Body of pancreas (tissue), 4 donors: ENCODE measurements around the gene SLC22A17.

Experiments used
- POLR2A ChIP-seq, 3 donors: fragments of 450-650 bp; IDR thresholded peaks; one replicate each; pipeline ENCODE4 v1.6.1; 2016; ENCODE audit warnings: antibody characterized with exemption in 3 of 3, mild to moderate bottlenecking in 2 of 3
- TF ChIP-seq, protein P1 (sequence below), 7 experiments: fragments of 450-650 bp in 4 of 7; fragments of 200-600 bp in 3 of 7; sonication (generic) in 3 of 7; IDR thresholded peaks; one replicate each; pipeline ENCODE4 v1.5.1; 2016 to 2019; ENCODE audit warnings: antibody characterized with exemption in 7 of 7

DNA sequence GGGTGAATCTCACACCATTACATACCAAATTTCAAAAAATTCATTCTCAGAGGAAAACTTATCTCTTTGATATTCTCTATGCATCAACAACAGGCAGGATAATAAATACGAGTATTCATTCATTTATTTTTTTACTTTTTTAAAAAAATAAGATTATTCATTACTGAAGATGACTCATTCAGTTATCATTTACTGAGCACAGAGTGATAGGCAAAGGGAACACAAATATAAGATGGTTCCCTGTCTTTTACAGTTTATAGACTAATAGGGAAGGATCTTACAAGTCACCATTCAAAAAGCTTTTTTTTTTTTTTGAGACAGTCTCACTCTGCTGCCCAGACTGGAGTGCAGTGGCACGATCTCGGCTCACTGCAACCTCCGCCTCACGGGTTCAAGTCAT is 36.4 kb downstream of the SLC22A17 start:
- TF ChIP-seq, protein P1, sequence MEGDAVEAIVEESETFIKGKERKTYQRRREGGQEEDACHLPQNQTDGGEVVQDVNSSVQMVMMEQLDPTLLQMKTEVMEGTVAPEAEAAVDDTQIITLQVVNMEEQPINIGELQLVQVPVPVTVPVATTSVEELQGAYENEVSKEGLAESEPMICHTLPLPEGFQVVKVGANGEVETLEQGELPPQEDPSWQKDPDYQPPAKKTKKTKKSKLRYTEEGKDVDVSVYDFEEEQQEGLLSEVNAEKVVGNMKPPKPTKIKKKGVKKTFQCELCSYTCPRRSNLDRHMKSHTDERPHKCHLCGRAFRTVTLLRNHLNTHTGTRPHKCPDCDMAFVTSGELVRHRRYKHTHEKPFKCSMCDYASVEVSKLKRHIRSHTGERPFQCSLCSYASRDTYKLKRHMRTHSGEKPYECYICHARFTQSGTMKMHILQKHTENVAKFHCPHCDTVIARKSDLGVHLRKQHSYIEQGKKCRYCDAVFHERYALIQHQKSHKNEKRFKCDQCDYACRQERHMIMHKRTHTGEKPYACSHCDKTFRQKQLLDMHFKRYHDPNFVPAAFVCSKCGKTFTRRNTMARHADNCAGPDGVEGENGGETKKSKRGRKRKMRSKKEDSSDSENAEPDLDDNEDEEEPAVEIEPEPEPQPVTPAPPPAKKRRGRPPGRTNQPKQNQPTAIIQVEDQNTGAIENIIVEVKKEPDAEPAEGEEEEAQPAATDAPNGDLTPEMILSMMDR (IDR thresholded peaks at IDR 0.05) = no peak
- no peak for TF ChIP-seq POLR2A (IDR thresholded peaks at IDR 0.05)
